ENCODE measurements around the gene ATXN1.
"Not testable (repeated sequence)": the region's sequence is repeated elsewhere in the genome, so short reads cannot be mapped to it uniquely, and the experiment has no call there.

Gene ATXN1

GRCh38 chr6:16563628-16564240, 197.5 kb downstream of the ATXN1 start:
- no peak for DNase-seq

- DNase-seq: no peak
Observed at GRCh38 chr6:16562498-16562897, 198.8 kb downstream of the ATXN1 start.

GRCh38 chr6:16559071-16559470, 202.2 kb downstream of the ATXN1 start:
- DNase-seq: no peak

- DNase-seq: no peak
Observed at GRCh38 chr6:16555550-16555949, 205.7 kb downstream of the ATXN1 start.

GRCh38 chr6:16553531-16553930, 207.7 kb downstream of the ATXN1 start:
- DNase-seq: no peak

- no peak for DNase-seq
Observed at GRCh38 chr6:16551466-16551865, 209.8 kb downstream of the ATXN1 start.

- no peak for DNase-seq
Observed at GRCh38 chr6:16548121-16548520, 213.1 kb downstream of the ATXN1 start.

- DNase-seq: no peak
Observed at GRCh38 chr6:16547587-16547986, 213.7 kb downstream of the ATXN1 start.

- no peak for DNase-seq
Observed at GRCh38 chr6:16546861-16547260, 214.4 kb downstream of the ATXN1 start.

- no peak for DNase-seq
Observed at GRCh38 chr6:16545382-16545781, 215.9 kb downstream of the ATXN1 start.

- DNase-seq: no peak
Observed at GRCh38 chr6:16544521-16544920, 216.7 kb downstream of the ATXN1 start.

- DNase-seq: no peak
Observed at GRCh38 chr6:16544006-16544405, 217.3 kb downstream of the ATXN1 start.

GRCh38 chr6:16543521-16543920, 217.7 kb downstream of the ATXN1 start:
- DNase-seq: no peak

GRCh38 chr6:16542070-16542469, 219.2 kb downstream of the ATXN1 start:
- DNase-seq: no peak

- no peak for DNase-seq
Observed at GRCh38 chr6:16540804-16541752, 220.2 kb downstream of the ATXN1 start.

GRCh38 chr6:16540383-16540782, 220.9 kb downstream of the ATXN1 start:
- not testable (repeated sequence) for DNase-seq

GRCh38 chr6:16539086-16539931, 222.0 kb downstream of the ATXN1 start:
- DNase-seq: no peak

GRCh38 chr6:16535564-16535963, 225.7 kb downstream of the ATXN1 start:
- DNase-seq: no peak

GRCh38 chr6:16533721-16534136, 227.5 kb downstream of the ATXN1 start:
- DNase-seq: no peak

GRCh38 chr6:16533210-16533609, 228.1 kb downstream of the ATXN1 start:
- no peak for DNase-seq

- no peak for DNase-seq
Observed at GRCh38 chr6:16527691-16528090, 233.6 kb downstream of the ATXN1 start.

GRCh38 chr6:16524380-16524707, 236.9 kb downstream of the ATXN1 start:
- no peak for DNase-seq

- DNase-seq: no peak
Observed at GRCh38 chr6:16523606-16524379, 237.5 kb downstream of the ATXN1 start.
